Measurements from ENCODE around the gene STK25.
"Not testable (repeated sequence)": the region's sequence is repeated elsewhere in the genome, so short reads cannot be mapped to it uniquely, and the experiment has no call there.

The STK25 gene

DNA sequence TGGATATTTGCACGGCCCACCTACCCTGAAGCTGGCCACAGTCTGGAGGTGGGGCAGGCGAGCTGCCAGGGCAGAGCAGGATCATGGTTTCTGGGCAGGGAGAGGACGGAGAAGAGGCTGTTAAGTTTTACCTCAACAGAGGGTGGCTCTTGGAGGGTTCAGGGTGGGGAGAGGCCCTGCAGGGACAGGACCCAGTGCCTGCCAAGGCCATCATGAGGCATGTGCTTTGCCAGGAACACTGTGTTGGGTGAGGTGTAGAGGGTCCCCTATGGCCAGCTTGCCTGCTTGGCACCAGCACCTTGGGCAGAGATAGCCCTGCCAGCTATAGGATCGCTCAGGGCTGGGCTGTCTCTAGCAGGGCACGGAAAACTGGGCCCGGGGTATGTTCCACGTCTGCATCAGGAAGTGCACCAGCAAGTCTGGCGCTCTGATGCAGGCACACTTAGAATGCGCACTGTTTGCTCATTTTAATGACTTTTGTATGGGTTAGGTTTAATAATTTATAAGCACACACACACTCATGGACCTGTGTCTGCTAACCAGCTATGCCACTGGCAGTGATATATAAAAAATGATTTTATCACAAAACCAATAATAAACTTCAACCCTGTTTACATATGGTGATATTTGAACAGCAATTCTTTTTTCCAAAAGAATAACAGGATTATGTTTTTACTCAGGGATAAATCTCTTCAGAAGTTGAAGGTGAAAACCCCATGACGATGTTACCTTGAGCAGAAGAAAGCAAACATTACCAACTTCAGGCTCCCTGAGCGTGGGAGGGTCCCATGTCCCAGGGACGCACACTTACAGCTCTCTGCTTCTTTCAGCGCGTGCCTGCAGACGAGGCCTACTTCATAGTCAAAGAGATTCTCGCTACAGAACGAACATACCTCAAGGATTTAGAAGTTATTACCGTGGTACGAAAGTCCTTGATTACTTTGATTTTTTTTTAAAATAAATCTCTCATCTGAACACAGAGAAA is 46.4 kb downstream of the STK25 start:
- no peak for DNase-seq

DNA sequence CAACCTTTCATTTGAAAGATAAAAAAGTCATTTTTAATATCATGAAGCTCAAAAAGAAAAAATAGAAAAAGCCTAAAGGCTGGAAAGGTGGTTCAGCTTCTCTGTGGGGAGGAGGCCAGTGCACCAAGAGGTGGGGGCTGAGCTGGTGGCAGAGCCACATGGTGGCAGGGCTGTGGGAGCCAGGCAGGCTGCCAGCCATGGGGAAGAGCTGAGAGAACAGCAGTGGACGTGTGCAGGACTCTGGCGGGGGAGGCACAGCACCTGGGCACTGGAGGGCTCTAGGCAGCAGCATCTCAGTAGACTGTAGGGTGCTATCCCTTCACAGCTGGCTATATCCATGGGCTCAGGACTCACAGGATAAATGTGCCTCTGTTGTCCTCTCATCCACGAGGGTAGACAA is 47.8 kb downstream of the STK25 start:
- DNase-seq, result no peak

DNA sequence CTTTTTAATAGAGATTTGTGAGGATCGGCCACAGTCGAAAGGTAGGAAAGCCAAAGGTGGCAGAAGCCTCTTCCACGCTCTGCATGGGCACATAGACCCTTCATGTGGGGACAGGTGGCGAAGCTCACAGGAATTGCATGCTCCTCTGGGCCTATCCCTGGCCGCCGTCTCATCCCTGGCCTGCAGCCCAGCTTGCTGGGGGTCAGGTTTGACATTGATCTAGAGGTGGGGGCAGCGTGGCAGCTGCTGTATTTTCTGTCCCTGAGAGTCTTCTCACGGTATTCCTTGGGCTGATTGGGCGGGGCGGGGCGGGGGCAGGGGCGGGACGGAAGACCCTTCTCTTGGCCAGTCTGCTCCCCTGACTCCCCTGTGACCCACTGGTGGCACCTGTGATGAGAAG is 48.9 kb downstream of the STK25 start:
- DNase-seq, result no peak

DNA sequence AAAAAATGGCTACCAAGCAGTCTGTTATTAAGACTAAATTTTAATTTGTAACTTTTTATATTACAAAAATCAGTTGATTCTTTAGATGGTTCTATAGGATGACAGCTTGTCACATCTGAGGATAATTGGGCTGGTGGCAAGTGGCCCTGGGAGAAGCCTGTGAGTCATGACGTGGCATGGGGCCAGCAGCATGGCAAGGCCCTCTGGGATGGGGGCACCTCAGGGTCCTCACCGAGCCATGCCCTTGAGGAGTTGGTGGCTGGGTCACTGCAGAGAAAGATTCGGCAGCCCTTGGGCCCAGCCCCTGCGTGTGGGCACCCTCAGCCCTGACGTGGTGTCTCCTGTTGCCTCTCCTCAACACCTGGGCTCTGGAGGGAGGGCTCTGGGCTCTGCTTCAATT is 49.7 kb downstream of the STK25 start:
- DNase-seq, result no peak

DNA sequence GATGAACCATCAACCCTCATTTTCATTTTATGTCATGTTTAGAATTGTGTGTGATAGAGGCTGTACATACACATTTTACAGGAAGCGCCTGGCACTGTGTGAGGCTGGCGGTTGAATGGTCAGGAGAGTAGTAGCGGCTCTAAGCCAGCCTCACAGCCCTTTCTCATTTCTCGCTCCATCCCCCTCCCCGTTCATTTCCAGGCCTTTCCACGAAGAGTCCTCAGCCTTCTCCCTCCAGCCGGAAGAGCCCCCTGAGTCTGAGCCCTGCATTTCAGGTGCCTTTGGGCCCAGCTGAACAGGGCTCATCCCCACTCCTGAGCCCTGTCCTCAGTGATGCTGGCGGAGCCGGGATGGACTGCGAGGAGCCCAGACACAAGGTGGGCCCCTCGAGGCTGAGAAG is 51.8 kb downstream of the STK25 start:
- no peak for DNase-seq

DNA sequence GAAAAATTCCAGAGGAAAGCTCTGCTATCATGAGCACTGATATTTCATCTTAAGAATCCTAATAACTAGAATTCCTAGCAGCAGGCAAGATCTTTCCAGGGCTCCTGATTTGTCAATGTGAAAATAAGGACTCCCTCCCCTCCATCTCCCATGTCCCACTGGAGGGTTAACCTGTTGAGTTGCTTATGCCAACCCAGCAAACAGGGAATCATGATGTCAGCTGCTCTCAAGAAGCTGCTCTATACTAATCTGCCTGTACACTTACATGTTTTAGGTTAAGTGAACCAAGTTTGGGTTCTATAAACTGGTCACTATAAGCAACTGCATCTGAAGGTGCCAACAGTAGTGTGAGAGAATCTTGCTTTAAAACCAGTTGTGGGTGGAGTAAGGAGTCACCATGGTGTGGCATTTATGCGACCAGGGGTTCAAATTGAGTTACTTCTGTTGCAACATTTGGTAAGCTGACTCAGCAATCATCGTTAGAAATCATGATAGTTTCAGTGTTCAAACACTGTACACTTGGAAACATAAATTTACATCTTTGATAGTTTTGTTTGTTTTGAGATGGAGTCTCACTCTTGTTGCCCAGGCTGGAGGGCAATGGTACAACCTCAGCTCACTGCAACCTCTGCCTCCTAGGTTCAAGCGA is 53.4 kb downstream of the STK25 start:
- no peak for DNase-seq

DNA sequence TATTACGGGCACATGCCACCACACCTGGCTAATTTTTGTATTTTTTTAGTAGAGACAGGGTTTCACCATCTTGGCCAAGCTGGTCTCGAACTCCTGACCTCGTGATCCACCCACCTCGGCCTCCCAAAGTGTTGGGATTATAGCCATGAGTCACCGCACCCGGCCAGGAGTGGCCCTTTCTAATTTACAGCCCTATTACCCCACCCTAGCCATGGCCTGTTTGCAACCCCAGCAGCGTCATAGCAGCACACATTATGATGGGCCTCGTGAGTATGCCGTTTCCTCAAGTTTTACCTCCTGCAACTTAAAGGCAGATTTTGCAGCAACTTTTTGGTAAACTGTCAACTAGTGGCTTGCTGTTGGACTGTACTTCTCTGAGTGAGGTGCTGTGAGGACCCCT is 54.5 kb downstream of the STK25 start:
- not testable (repeated sequence) for DNase-seq

DNA sequence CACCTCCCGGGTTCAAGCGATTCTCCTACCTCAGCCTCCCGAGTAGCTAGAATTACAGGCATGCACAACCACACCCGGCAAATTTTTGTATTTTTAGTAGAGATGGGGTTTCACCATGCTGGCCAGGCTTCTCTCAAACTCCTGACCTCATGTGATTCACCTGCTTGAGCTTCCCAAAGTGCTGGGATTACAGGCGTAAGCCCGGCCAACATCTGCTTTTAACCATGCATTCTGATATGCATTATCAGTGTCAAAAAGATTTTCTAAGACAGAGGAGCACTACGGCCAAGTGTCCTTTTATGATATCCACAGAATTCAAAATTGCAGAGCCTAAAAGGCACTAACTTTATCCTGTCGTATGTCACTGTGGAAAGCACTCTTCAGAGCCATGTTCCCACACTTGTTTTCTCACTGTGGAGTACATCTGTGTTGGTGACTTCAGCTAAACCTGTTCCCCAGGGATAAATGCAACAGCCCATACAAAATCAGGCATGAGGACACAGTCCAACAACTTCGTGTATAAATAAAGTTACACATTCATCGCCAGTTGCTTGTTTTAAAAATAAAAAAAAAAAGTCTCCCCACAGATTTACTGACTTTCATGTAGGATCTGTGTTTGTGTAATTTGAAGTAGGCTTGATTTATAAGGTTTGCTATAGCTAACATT is 56.4 kb downstream of the STK25 start:
- no peak for DNase-seq

DNA sequence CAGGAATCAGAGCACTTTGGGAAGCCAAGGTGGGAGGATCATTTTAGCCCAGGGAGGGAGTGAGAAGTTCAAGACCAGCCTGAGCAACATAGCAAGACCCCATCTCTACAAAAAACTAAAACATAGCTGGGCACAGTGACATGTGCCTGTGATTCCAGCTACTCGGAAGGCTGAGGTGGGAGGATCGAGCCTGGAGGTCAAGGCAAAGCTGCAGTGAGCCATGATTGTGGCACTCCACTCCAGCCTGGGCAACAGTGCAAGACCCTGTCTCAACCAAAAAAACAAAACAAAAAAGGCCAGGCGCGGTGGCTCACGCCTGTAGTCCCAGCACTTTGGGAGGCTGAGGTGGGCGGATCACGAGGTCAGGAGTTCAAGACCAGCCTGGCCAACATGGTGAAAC is 58.3 kb downstream of the STK25 start:
- not testable (repeated sequence) for DNase-seq

DNA sequence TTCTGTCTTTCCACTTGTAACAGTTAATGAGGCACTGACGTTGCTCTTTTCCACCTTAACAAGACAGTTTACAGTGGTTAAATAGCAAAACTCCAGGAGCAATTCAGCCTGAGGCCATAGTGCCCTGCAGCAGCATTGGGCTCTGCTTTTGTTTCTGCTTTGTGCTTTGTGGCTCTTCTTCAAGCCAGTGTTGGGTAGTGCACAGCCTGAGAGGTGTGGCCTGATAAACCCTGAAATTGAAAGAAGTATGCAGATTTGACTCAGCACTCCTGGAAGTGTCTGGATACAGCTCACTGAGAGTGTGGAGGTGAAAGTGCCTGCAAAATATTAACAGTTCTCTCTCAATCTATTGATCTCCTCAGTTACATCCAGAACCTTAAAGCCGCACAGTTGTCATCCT is 63.0 kb downstream of the STK25 start:
- DNase-seq, result no peak

DNA sequence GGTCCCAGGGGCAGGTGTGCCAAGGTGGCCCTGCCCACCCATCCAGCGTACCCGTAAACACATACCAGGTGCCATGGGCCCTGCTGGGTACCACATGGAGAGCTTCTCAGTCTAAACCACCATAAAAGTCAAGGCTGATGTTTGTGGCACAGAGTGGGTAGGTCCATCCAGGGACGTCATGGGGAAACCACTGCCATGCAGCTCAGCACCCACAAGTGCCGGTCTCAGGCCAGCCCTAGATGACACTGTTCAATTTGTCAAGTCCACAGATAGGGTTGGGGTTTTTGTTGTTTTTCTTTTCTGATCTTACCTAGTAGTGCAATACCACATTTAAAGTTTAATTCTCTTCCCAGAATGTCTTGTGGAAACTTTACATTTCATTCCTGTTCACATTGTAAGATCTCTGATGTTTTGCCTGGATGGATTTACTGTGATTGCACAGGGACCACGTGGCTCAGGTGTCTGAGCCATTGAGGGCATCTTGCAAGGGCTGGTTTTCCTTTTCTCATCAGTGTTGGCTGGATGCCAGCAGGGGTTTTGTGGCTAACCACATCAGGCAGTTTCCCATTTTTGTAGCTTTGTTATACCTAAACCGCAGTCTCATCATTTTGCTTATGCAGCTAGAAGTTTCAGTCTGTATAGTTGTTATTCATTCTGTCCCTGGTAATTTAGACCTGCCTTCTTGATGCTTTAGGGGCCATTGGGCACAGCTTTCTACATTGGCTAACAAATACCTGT is 64.7 kb downstream of the STK25 start:
- DNase-seq, result no peak

All from NCI-H774 (cell line).